ENCODE results near the gene ZNF808.
"Not testable (repeated sequence)": the region's sequence is repeated elsewhere in the genome, so short reads cannot be mapped to it uniquely, and the experiment has no call there.

Gene ZNF808

DNA sequence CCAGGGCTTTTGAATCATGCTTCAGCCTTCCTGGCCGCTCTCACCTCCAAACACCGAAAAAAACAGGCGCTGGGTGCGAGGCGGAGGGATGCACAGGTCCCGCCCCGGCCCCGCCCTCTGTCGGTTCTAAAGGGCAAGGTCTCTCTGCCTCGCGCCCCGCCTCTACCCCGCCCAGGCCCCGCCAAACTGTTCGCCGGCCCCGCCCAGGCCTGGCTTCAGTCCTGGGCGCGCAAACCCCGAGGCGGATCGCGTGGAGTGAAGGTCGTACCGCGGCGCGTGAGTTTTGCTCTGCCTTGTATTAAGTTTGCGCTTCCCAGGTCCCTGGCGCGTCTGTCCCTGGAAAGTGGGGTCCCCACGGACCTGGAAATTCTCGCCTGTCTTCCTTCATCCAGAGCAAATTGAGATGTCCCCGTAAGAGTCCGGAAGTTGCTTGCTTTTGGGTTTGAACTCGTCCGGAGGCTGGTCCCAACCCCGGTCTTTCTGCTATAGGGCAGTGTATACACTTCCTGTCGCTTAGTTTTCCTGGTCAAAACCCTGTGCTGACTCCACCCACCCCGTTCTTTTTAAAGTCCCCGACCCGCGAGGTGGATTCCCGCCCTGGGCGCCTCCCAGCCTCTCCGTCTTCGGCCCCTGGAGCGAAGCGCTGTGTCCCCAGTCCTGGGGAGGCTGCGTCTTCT lies 8.4 kb downstream of the ZNF808 start:
- H3K36me3 ChIP-seq (ENCODE audit: insufficient read depth, low read length), result no peaks in the 10 kb centered on the region
- no peaks in the 10 kb centered on the region for H3K4me1 ChIP-seq (ENCODE audit: control insufficient read depth, insufficient read depth, low read length, unreplicated experiment)
- H3K79me2 ChIP-seq (ENCODE audit: control insufficient read depth, insufficient read depth, low read length, unreplicated experiment), result peaks cover 9% of the 10 kb centered on the region
- no peaks in the 10 kb centered on the region for H3K27me3 ChIP-seq (ENCODE audit: insufficient read depth, low read length)
- H3K27ac ChIP-seq (ENCODE audit: low read depth, low read length), result peak overlapping the region; percentile 66
- peak overlapping the region; percentile 85 for H3K4me3 ChIP-seq (ENCODE audit: low read depth, low read length)
- peak overlapping the region; percentile 72 for H2AFZ ChIP-seq (ENCODE audit: low read length, unreplicated experiment)

- Histone ChIP-seq H3K27me3 (ENCODE audit: insufficient read depth, low read length) (no peaks in the 10 kb centered on the region), H3K36me3 (ENCODE audit: insufficient read depth, low read length) (no peaks in the 10 kb centered on the region), H2AFZ (ENCODE audit: low read length, unreplicated experiment) (no peak overlapping the region), H3K4me3 (ENCODE audit: low read depth, low read length) (peak overlapping the region; percentile 85), H3K27ac (ENCODE audit: low read depth, low read length) (peak overlapping the region; percentile 66), H3K79me2 (ENCODE audit: control insufficient read depth, insufficient read depth, low read length, unreplicated experiment) (peaks cover 9% of the 10 kb centered on the region), H3K4me1 (ENCODE audit: control insufficient read depth, insufficient read depth, low read length, unreplicated experiment) (no peaks in the 10 kb centered on the region)
These were observed 9.0 kb downstream of the ZNF808 start for GRCh38 chr19:52536448-52536800.

GRCh38 chr19:52538815-52539214 lies 11.3 kb downstream of the ZNF808 start:
- H3K4me3 ChIP-seq (ENCODE audit: low read depth, low read length); H3K79me2 ChIP-seq (ENCODE audit: control insufficient read depth, insufficient read depth, low read length, unreplicated experiment); H2AFZ ChIP-seq (ENCODE audit: low read length, unreplicated experiment); H3K27me3 ChIP-seq (ENCODE audit: insufficient read depth, low read length); H3K4me1 ChIP-seq (ENCODE audit: control insufficient read depth, insufficient read depth, low read length, unreplicated experiment); H3K27ac ChIP-seq (ENCODE audit: low read depth, low read length); H3K36me3 ChIP-seq (ENCODE audit: insufficient read depth, low read length): not testable (repeated sequence)

- H3K4me1 ChIP-seq (ENCODE audit: control insufficient read depth, insufficient read depth, low read length, unreplicated experiment); H3K36me3 ChIP-seq (ENCODE audit: insufficient read depth, low read length); H3K79me2 ChIP-seq (ENCODE audit: control insufficient read depth, insufficient read depth, low read length, unreplicated experiment); H3K4me3 ChIP-seq (ENCODE audit: low read depth, low read length); H3K27ac ChIP-seq (ENCODE audit: low read depth, low read length); H3K27me3 ChIP-seq (ENCODE audit: insufficient read depth, low read length); H2AFZ ChIP-seq (ENCODE audit: low read length, unreplicated experiment): not testable (repeated sequence)
These were observed 13.7 kb downstream of the ZNF808 start for GRCh38 chr19:52541176-52541575.

GRCh38 chr19:52541608-52542007 lies 14.1 kb downstream of the ZNF808 start:
- H3K36me3 ChIP-seq (ENCODE audit: insufficient read depth, low read length), result peaks cover 5% of the 10 kb centered on the region; the same call in 1 of the 2 replicates
- H2AFZ ChIP-seq (ENCODE audit: low read length, unreplicated experiment), result no peak overlapping the region
- H3K79me2 ChIP-seq (ENCODE audit: control insufficient read depth, insufficient read depth, low read length, unreplicated experiment), result peaks cover 9% of the 10 kb centered on the region
- H3K4me1 ChIP-seq (ENCODE audit: control insufficient read depth, insufficient read depth, low read length, unreplicated experiment), result peaks cover 4% of the 10 kb centered on the region
- no peak overlapping the region for H3K27ac ChIP-seq (ENCODE audit: low read depth, low read length)
- H3K4me3 ChIP-seq (ENCODE audit: low read depth, low read length), result no peak overlapping the region
- H3K27me3 ChIP-seq (ENCODE audit: insufficient read depth, low read length), result no peaks in the 10 kb centered on the region

DNA sequence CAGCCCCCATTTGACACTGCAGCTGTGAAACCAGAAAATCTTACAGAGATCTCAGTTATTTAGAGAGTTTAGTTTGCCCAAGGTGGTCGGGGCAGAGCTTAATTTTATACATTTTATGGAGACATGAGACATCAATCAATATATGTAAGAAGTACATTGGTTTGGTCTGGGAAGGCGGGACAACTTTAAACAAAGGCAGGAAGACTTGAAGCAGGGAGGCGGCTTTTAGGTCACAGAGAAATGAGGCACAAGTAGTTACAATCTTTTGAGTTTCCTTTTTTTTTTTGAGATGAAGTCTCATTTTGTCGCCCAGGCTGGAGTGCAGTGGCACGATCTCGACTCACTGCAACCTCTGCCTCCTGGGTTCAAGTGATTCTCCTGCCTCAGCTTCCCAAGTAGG lies 15.1 kb downstream of the ZNF808 start:
- H3K27ac ChIP-seq (ENCODE audit: low read depth, low read length); H3K79me2 ChIP-seq (ENCODE audit: control insufficient read depth, insufficient read depth, low read length, unreplicated experiment); H3K4me3 ChIP-seq (ENCODE audit: low read depth, low read length); H3K27me3 ChIP-seq (ENCODE audit: insufficient read depth, low read length); H2AFZ ChIP-seq (ENCODE audit: low read length, unreplicated experiment); H3K36me3 ChIP-seq (ENCODE audit: insufficient read depth, low read length); H3K4me1 ChIP-seq (ENCODE audit: control insufficient read depth, insufficient read depth, low read length, unreplicated experiment): not testable (repeated sequence)

DNA sequence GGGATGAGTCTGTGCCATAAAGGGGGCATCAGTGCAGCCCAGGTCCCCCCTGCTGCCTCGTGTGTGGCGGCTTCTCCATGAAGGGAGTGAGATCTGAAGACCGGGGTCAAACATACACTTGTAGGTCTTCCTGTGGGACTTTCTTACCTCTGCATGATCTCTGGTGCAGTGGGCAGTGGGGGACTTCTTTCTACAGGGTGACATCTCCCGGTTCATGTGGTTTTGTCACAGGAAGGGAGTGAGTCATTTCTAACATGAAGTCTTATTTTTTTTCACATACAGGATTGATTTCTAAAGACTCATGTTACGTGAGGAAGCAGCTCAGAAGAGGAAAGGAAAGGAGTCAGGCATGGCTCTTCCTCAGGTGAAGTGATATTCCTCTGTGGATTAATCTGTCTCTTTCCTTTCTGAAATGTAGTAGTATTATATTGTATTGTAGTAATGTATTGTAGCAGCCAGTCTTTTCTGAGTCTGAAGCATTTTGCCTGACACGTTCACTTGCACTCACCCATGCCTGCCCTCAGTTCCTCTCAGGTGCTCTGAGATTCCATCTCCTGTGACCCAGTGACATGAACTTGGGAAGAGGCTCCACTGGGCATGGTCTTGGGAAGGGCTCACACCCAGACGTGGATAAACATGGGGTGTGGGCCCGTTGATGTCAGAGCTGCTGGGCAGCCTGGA lies 15.7 kb downstream of the ZNF808 start:
- Histone ChIP-seq H3K79me2 (ENCODE audit: control insufficient read depth, insufficient read depth, low read length, unreplicated experiment) (peaks cover 5% of the 10 kb centered on the region), H3K4me1 (ENCODE audit: control insufficient read depth, insufficient read depth, low read length, unreplicated experiment) (peaks cover 4% of the 10 kb centered on the region), H2AFZ (ENCODE audit: low read length, unreplicated experiment) (no peak overlapping the region), H3K36me3 (ENCODE audit: insufficient read depth, low read length) (peaks cover 5% of the 10 kb centered on the region; the same call in 1 of the 2 replicates), H3K4me3 (ENCODE audit: low read depth, low read length) (no peak overlapping the region), H3K27ac (ENCODE audit: low read depth, low read length) (no peak overlapping the region), H3K27me3 (ENCODE audit: insufficient read depth, low read length) (no peaks in the 10 kb centered on the region)

- Histone ChIP-seq H3K4me1 (ENCODE audit: control insufficient read depth, insufficient read depth, low read length, unreplicated experiment) (no peaks in the 10 kb centered on the region), H3K36me3 (ENCODE audit: insufficient read depth, low read length) (peaks cover 39% of the 10 kb centered on the region), H3K27ac (ENCODE audit: low read depth, low read length) (no peak overlapping the region), H3K4me3 (ENCODE audit: low read depth, low read length) (no peak overlapping the region), H3K27me3 (ENCODE audit: insufficient read depth, low read length) (no peaks in the 10 kb centered on the region), H3K79me2 (ENCODE audit: control insufficient read depth, insufficient read depth, low read length, unreplicated experiment) (no peaks in the 10 kb centered on the region), H2AFZ (ENCODE audit: low read length, unreplicated experiment) (no peak overlapping the region)
These were observed 26.9 kb downstream of the ZNF808 start for GRCh38 chr19:52554216-52554971.

GRCh38 chr19:52557231-52557995 lies 29.9 kb downstream of the ZNF808 start:
- Histone ChIP-seq H3K27ac (ENCODE audit: low read depth, low read length) (no peak overlapping the region), H2AFZ (ENCODE audit: low read length, unreplicated experiment) (no peak overlapping the region), H3K27me3 (ENCODE audit: insufficient read depth, low read length) (no peaks in the 10 kb centered on the region), H3K4me1 (ENCODE audit: control insufficient read depth, insufficient read depth, low read length, unreplicated experiment) (no peaks in the 10 kb centered on the region), H3K4me3 (ENCODE audit: low read depth, low read length) (no peak overlapping the region), H3K79me2 (ENCODE audit: control insufficient read depth, insufficient read depth, low read length, unreplicated experiment) (no peaks in the 10 kb centered on the region), H3K36me3 (ENCODE audit: insufficient read depth, low read length) (peaks cover 37% of the 10 kb centered on the region)

GRCh38 chr19:52558732-52559445 lies 31.4 kb downstream of the ZNF808 start:
- H3K36me3 ChIP-seq (ENCODE audit: insufficient read depth, low read length), result peaks cover 23% of the 10 kb centered on the region

More at GRCh38 chr19:52558732-52559445, 31.4 kb downstream of the ZNF808 start:
- H3K4me3 ChIP-seq (ENCODE audit: low read depth, low read length); H3K27me3 ChIP-seq (ENCODE audit: insufficient read depth, low read length); H3K27ac ChIP-seq (ENCODE audit: low read depth, low read length); H3K4me1 ChIP-seq (ENCODE audit: control insufficient read depth, insufficient read depth, low read length, unreplicated experiment); H2AFZ ChIP-seq (ENCODE audit: low read length, unreplicated experiment); H3K79me2 ChIP-seq (ENCODE audit: control insufficient read depth, insufficient read depth, low read length, unreplicated experiment): not testable (repeated sequence)

Measured in ACC112 (cell line).